ENCODE results near the gene SERPINB13.

SERPINB13 gene

DNA sequence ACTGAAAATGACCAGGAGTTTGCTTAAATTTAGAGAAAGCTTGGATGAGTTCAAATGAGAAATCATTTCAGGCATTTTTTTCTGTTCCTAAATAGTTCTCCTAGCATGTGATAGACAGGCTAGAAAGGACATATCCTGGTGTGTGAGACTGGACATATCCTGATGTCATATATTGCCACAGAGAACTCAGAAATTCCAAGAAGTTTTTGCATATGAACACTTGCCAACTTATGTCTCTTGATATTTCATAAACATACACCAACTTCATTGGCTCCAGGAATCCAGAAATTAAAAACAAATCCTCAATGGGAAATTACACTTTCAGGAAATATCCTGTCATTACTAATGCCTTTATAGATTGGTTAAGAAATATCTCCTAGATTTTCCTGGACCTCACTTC, 59.8 kb downstream of the SERPINB13 start:
- TF ChIP-seq, protein P1, sequence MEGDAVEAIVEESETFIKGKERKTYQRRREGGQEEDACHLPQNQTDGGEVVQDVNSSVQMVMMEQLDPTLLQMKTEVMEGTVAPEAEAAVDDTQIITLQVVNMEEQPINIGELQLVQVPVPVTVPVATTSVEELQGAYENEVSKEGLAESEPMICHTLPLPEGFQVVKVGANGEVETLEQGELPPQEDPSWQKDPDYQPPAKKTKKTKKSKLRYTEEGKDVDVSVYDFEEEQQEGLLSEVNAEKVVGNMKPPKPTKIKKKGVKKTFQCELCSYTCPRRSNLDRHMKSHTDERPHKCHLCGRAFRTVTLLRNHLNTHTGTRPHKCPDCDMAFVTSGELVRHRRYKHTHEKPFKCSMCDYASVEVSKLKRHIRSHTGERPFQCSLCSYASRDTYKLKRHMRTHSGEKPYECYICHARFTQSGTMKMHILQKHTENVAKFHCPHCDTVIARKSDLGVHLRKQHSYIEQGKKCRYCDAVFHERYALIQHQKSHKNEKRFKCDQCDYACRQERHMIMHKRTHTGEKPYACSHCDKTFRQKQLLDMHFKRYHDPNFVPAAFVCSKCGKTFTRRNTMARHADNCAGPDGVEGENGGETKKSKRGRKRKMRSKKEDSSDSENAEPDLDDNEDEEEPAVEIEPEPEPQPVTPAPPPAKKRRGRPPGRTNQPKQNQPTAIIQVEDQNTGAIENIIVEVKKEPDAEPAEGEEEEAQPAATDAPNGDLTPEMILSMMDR (IDR thresholded peaks at IDR 0.05), result no peak
- Histone ChIP-seq H3K9me3 (no peaks in the 10 kb centered on the region), H3K4me1 (ENCODE audit: control insufficient read depth in 1 of 2, insufficient read depth in 1 of 2, low read depth in 1 of 2, low read length in 1 of 2) (no peaks in the 10 kb centered on the region), H3K27me3 (peaks cover 5% of the 10 kb centered on the region), H3K4me3 (ENCODE audit: low read depth in 1 of 2, low read length in 1 of 2) (no peak overlapping the region), H3K27ac (no peak overlapping the region), H3K36me3 (no peaks in the 10 kb centered on the region)

DNA sequence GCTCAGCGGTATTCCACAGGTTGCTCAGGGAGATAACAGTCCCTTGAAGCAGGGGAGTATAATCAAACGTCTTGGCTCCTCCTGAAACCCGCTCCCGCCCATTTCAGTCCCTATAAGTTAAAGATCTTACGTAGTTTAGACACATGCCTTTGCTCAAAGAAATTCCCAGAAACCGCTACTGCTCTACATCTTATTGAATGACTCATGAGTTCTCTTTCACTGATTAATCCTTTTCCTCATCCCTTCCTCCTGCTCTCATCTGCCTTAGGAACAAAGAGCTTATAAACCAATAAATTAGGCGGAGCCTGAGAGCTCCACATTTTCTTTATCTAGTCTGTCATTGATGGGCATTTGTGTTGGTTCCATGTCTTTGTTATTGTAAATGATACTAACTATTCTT, 61.1 kb downstream of the SERPINB13 start:
- no peak overlapping the region for H3K27ac ChIP-seq
- no peaks in the 10 kb centered on the region for H3K36me3 ChIP-seq
- no peak overlapping the region for H3K4me3 ChIP-seq (ENCODE audit: low read depth in 1 of 2, low read length in 1 of 2)
- no peaks in the 10 kb centered on the region for H3K27me3 ChIP-seq
- no peaks in the 10 kb centered on the region for H3K4me1 ChIP-seq (ENCODE audit: control insufficient read depth in 1 of 2, insufficient read depth in 1 of 2, low read depth in 1 of 2, low read length in 1 of 2)
- H3K9me3 ChIP-seq, result no peaks in the 10 kb centered on the region
- TF ChIP-seq, protein P1 (IDR thresholded peaks at IDR 0.05), result no peak
